HepG2 (cell line): ENCODE results near the gene ATXN7L2. TPM values are rescaled to one million over a fixed set of nuclear protein-coding genes. Genes with fewer than 3 reads are reported as not detected.
A peak's percentile ranks its signal among the peaks of the same experiment; 100 is the strongest.

Experiments
- HHEX ChIP-seq: IDR thresholded peaks from 2 replicates; pipeline ENCODE4 v1.6.1; 2016; ENCODE audit warnings: control low read depth
- HNRNPL ChIP-seq: fragments of 200-400 bp; formaldehyde crosslinking; IDR thresholded peaks from 2 replicates; pipeline ENCODE4 v1.6.1; 2017; ENCODE audit warnings: mild to moderate bottlenecking, low read depth, low read length
- HNRNPLL ChIP-seq: fragments of 200-400 bp; formaldehyde crosslinking; IDR thresholded peaks from 2 replicates; pipeline ENCODE4 v1.6.1; 2017; ENCODE audit warnings: mild to moderate bottlenecking, low read depth, low read length; ENCODE audit not compliant: poor library complexity, severe bottlenecking
- IKZF4 ChIP-seq: sonication (generic); formaldehyde crosslinking; IDR thresholded peaks from 2 replicates; pipeline ENCODE4 v1.5.1; 2020; ENCODE audit warnings: borderline replicate concordance, mild to moderate bottlenecking, low read depth, missing genetic modification reagents; ENCODE audit errors: not compliant biosample characterization
- MATR3 ChIP-seq: sonication (generic); formaldehyde crosslinking; IDR thresholded peaks from 2 replicates; pipeline ENCODE4 v1.4.0; 2020; ENCODE audit warnings: missing genetic modification reagents
- ONECUT2 ChIP-seq: sonication (generic); formaldehyde crosslinking; IDR thresholded peaks from 2 replicates; pipeline ENCODE4 v1.4.0; 2020; ENCODE audit warnings: missing genetic modification reagents
- PPARG ChIP-seq: conservative IDR thresholded peaks from 2 replicates; pipeline ENCODE4 v1.6.1; 2016; ENCODE audit warnings: missing biosample characterization, missing genetic modification reagents
- SOX5 ChIP-seq: IDR thresholded peaks from 2 replicates; pipeline ENCODE4 v1.6.1; 2016; ENCODE audit warnings: borderline replicate concordance
- ZBTB38 ChIP-seq: sonication (generic); formaldehyde crosslinking; IDR thresholded peaks from 2 replicates; pipeline ENCODE4 v1.5.1; 2020; ENCODE audit warnings: mild to moderate bottlenecking, missing genetic modification reagents
- ZNF430 ChIP-seq: sonication (generic); formaldehyde crosslinking; IDR thresholded peaks from 2 replicates; pipeline ENCODE4 v1.9.0; 2021; ENCODE audit warnings: mild to moderate bottlenecking, missing genetic modification reagents
- ZNF609 ChIP-seq: sonication (generic); formaldehyde crosslinking; IDR thresholded peaks from 2 replicates; pipeline ENCODE4 v1.4.0; 2020; ENCODE audit warnings: mild to moderate bottlenecking, missing genetic modification reagents, borderline replicate concordance
- ZNF687 ChIP-seq: sonication (generic); formaldehyde crosslinking; IDR thresholded peaks from 2 replicates; pipeline ENCODE4 v1.5.1; 2020; ENCODE audit warnings: mild to moderate bottlenecking, missing genetic modification reagents, moderate library complexity
- polyA plus RNA-seq, 8 experiments: library from polyadenylated mRNA; depleted of rRNA in 3 of 8; stranded (reverse) in 7 of 8; unstranded in 1 of 8; fragments of >200 nt; fragmentation: Illumina TruSeq in 4 of 8; extraction: Trizol in 4 of 8; gene quantifications; 2 replicates each; pipeline versions ENCODE4 v1.2.1 to v1.2.3, GENCODE V29; 2011 to 2016; ENCODE audit warnings: low read depth in 4 of 8, missing spikeins in 1 of 8, mixed read lengths in 1 of 8; ENCODE audit not compliant: insufficient read depth in 1 of 8
- total RNA-seq, 5 experiments: library from RNA; depleted of rRNA; stranded (reverse); fragments of >200 nt; fragmentation: Illumina TruSeq; extraction: Trizol; gene quantifications; 2 replicates each; pipeline ENCODE4 v1.2.3, GENCODE V29; 2016; ENCODE audit warnings: low read depth in 1 of 5
- TF ChIP-seq, protein P1 (sequence below): IDR thresholded peaks from 2 replicates; pipeline ENCODE4 v1.6.1; 2012; ENCODE audit warnings: inconsistent platforms
- TF ChIP-seq, protein P2 (sequence below): sonication (generic); formaldehyde crosslinking; IDR thresholded peaks from 2 replicates; pipeline ENCODE4 v1.5.0; 2020; ENCODE audit warnings: mild to moderate bottlenecking, missing genetic modification reagents
- TF ChIP-seq, protein P3 (sequence below): sonication (generic); formaldehyde crosslinking; IDR thresholded peaks from 2 replicates; pipeline ENCODE4 v1.5.0; 2020; ENCODE audit warnings: missing genetic modification reagents

ATXN7L2 gene
- total and polyA plus RNA-seq, 2 of the 13 experiments (the other 11 are each of a cell fraction or from before 2014, with no cell fraction given), result 2.7 to 2.8 TPM

GRCh38 chr1:109509176-109510134 lies 25.8 kb downstream of the ATXN7L2 start, which contains the start of gene AMIGO1 (continued):
- TF ChIP-seq ZNF609 (CRISPR knock-in tag) (no peak), HHEX (no peak), ZBTB38 (CRISPR knock-in tag) (no peak), HNRNPLL (peak; percentile 65), MATR3 (CRISPR knock-in tag) (no peak), ZNF430 (CRISPR knock-in tag) (no peak), ZNF687 (peak; percentile 61), PPARG (CRISPR knock-in tag) (no peak), ONECUT2 (CRISPR knock-in tag) (no peak), IKZF4 (CRISPR knock-in tag) (no peak), SOX5 (CRISPR knock-in tag) (no peak), HNRNPL (no peak)
- TF ChIP-seq, protein P1, sequence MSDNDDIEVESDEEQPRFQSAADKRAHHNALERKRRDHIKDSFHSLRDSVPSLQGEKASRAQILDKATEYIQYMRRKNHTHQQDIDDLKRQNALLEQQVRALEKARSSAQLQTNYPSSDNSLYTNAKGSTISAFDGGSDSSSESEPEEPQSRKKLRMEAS, result peak; percentile 69
- TF ChIP-seq, protein P2, sequence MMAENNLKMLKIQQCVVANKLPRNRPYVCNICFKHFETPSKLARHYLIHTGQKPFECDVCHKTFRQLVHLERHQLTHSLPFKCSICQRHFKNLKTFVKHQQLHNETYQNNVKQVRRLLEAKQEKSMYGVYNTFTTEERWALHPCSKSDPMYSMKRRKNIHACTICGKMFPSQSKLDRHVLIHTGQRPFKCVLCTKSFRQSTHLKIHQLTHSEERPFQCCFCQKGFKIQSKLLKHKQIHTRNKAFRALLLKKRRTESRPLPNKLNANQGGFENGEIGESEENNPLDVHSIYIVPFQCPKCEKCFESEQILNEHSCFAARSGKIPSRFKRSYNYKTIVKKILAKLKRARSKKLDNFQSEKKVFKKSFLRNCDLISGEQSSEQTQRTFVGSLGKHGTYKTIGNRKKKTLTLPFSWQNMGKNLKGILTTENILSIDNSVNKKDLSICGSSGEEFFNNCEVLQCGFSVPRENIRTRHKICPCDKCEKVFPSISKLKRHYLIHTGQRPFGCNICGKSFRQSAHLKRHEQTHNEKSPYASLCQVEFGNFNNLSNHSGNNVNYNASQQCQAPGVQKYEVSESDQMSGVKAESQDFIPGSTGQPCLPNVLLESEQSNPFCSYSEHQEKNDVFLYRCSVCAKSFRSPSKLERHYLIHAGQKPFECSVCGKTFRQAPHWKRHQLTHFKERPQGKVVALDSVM (CRISPR knock-in tag), result no peak
- TF ChIP-seq, protein P3, sequence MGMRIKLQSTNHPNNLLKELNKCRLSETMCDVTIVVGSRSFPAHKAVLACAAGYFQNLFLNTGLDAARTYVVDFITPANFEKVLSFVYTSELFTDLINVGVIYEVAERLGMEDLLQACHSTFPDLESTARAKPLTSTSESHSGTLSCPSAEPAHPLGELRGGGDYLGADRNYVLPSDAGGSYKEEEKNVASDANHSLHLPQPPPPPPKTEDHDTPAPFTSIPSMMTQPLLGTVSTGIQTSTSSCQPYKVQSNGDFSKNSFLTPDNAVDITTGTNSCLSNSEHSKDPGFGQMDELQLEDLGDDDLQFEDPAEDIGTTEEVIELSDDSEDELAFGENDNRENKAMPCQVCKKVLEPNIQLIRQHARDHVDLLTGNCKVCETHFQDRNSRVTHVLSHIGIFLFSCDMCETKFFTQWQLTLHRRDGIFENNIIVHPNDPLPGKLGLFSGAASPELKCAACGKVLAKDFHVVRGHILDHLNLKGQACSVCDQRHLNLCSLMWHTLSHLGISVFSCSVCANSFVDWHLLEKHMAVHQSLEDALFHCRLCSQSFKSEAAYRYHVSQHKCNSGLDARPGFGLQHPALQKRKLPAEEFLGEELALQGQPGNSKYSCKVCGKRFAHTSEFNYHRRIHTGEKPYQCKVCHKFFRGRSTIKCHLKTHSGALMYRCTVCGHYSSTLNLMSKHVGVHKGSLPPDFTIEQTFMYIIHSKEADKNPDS (CRISPR knock-in tag), result no peak
